Stomach (tissue), 4 donors: ENCODE measurements around the gene SSTR3.

Experiments used
- EP300 ChIP-seq: sonication (generic); formaldehyde crosslinking; IDR thresholded peaks from one replicate; pipeline ENCODE4 v1.6.1; 2017; ENCODE audit warnings: antibody characterized with exemption
- POLR2A ChIP-seq, 4 donors: fragments of 450-650 bp; IDR thresholded peaks; one replicate each; pipeline ENCODE4 v1.6.1; 2016; ENCODE audit warnings: antibody characterized with exemption in 4 of 4, control low read depth in 2 of 4, mild to moderate bottlenecking in 1 of 4, moderate library complexity in 1 of 4
- POLR2AphosphoS5 ChIP-seq, 3 donors: sonication (generic); formaldehyde crosslinking; IDR thresholded peaks; one replicate each; pipeline ENCODE4 v1.6.1; 2016; ENCODE audit warnings: antibody characterized with exemption in 3 of 3
- TF ChIP-seq, protein P1 (sequence below), 7 experiments: fragments of 450-650 bp in 4 of 7; fragments of 200-600 bp in 3 of 7; sonication (generic) in 3 of 7; IDR thresholded peaks; one replicate each; pipeline ENCODE4 v1.5.1; 2016 to 2019; ENCODE audit warnings: antibody characterized with exemption in 7 of 7, control low read depth in 2 of 7, mild to moderate bottlenecking in 1 of 7

DNA sequence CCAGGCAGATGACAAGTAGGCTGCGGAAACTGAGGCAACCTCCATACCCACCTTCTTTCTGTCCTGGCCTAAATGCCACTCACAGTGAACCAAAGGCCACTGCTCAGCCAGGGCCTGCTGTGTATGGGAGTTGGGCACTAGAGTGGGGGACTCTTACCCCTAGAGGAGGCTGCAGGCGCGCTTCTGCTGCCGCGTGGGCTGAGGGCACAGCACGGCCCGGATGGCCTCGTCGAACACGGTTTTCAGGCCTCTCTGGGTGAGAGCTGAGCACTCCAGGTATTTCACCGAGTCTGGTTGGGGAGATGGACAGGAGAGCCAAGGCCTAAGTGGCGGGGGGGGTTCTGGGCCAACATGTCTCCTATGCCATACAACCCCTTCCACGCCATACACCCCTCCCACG is 14.2 kb upstream of the SSTR3 start:
- TF ChIP-seq, protein P1, sequence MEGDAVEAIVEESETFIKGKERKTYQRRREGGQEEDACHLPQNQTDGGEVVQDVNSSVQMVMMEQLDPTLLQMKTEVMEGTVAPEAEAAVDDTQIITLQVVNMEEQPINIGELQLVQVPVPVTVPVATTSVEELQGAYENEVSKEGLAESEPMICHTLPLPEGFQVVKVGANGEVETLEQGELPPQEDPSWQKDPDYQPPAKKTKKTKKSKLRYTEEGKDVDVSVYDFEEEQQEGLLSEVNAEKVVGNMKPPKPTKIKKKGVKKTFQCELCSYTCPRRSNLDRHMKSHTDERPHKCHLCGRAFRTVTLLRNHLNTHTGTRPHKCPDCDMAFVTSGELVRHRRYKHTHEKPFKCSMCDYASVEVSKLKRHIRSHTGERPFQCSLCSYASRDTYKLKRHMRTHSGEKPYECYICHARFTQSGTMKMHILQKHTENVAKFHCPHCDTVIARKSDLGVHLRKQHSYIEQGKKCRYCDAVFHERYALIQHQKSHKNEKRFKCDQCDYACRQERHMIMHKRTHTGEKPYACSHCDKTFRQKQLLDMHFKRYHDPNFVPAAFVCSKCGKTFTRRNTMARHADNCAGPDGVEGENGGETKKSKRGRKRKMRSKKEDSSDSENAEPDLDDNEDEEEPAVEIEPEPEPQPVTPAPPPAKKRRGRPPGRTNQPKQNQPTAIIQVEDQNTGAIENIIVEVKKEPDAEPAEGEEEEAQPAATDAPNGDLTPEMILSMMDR (IDR thresholded peaks at IDR 0.05): no peak
- no peak for TF ChIP-seq POLR2A (IDR thresholded peaks at IDR 0.05)
- no peak for TF ChIP-seq EP300
- TF ChIP-seq POLR2AphosphoS5 (IDR thresholded peaks at IDR 0.05): no peak
